Mesendoderm (in vitro differentiated cells): Measurements from ENCODE around the gene CAMSAP3.

Experiments
- DNase-seq: peaks from one replicate; pipeline ENCODE4 v3.0.0; 2013
- H2AK5ac ChIP-seq: 2 replicates; pipeline ENCODE4 v1.6.1; 2013; ENCODE audit warnings: low read length, inconsistent platforms
- H2BK120ac ChIP-seq: 2 replicates; pipeline ENCODE4 v1.6.1; 2013; ENCODE audit warnings: low read depth, mild to moderate bottlenecking, low read length, moderate library complexity, mixed read lengths
- H2BK15ac ChIP-seq: replicated peaks from 2 replicates; pipeline ENCODE4 v1.6.1; 2013; ENCODE audit warnings: low read depth, mild to moderate bottlenecking, moderate library complexity
- H2BK5ac ChIP-seq: 2 replicates; pipeline ENCODE4 v1.6.1; 2013; ENCODE audit warnings: low read length, inconsistent platforms
- H3K18ac ChIP-seq: 2 replicates; pipeline ENCODE4 v1.6.1; 2013; ENCODE audit warnings: mild to moderate bottlenecking, low read length, mixed read lengths
- H3K23ac ChIP-seq: one replicate; pipeline ENCODE4 v1.6.1; 2013; ENCODE audit warnings: low read length
- H3K27ac ChIP-seq: 2 replicates; pipeline ENCODE4 v1.5.1; 2013; ENCODE audit warnings: low read depth, mild to moderate bottlenecking, inconsistent platforms, low read length, moderate library complexity
- H3K27me3 ChIP-seq: 2 replicates; pipeline ENCODE4 v1.6.1; 2013; ENCODE audit warnings: low read length, control low read depth, mild to moderate bottlenecking, inconsistent platforms; ENCODE audit not compliant: insufficient read depth, poor library complexity
- H3K36me3 ChIP-seq: 2 replicates; pipeline ENCODE4 v1.6.1; 2013; ENCODE audit warnings: low read length, inconsistent platforms; ENCODE audit not compliant: control insufficient read depth, insufficient read depth
- H3K4ac ChIP-seq: one replicate; pipeline ENCODE4 v1.6.1; 2013; ENCODE audit warnings: low read depth, mild to moderate bottlenecking, low read length, moderate library complexity
- H3K4me1 ChIP-seq: 2 replicates; pipeline ENCODE4 v1.6.1; 2013; ENCODE audit warnings: low read depth, low read length, inconsistent platforms; ENCODE audit not compliant: control insufficient read depth
- H3K4me2 ChIP-seq: 2 replicates; pipeline ENCODE4 v1.6.1; 2013; ENCODE audit warnings: low read length
- H3K4me3 ChIP-seq: 2 replicates; pipeline ENCODE4 v1.5.1; 2013; ENCODE audit warnings: mild to moderate bottlenecking, low read length
- H3K56ac ChIP-seq: one replicate; pipeline ENCODE4 v1.6.1; 2013; ENCODE audit warnings: low read length
- H3K79me1 ChIP-seq: 2 replicates; pipeline ENCODE4 v1.6.1; 2013; ENCODE audit warnings: low read length, inconsistent platforms
- H3K79me2 ChIP-seq: 2 replicates; pipeline ENCODE4 v1.6.1; 2013; ENCODE audit warnings: mild to moderate bottlenecking, low read length; ENCODE audit not compliant: control insufficient read depth, insufficient read depth
- H3K9ac ChIP-seq: 2 replicates; pipeline ENCODE4 v1.6.1; 2013; ENCODE audit warnings: low read length, inconsistent platforms
- H4K5ac ChIP-seq: one replicate; pipeline ENCODE4 v1.6.1; 2013; ENCODE audit warnings: low read length
- H4K8ac ChIP-seq: one replicate; pipeline ENCODE4 v1.6.1; 2013; ENCODE audit warnings: low read depth, mild to moderate bottlenecking, control low read depth, low read length, moderate library complexity
- WGBS: extraction: QIAGEN DNeasy Blood & Tissue Kit; methylation state at CpG from one replicate; pipeline ENCODE4 v1.1.7; 2013; ENCODE audit warnings: low lambda C conversion rate, missing lambda C conversion rate; ENCODE audit not compliant: insufficient coverage; ENCODE audit errors: extremely low coverage; 5-methylcytosine and 5-hydroxymethylcytosine counted together

CAMSAP3 gene

GRCh38 chr19:7623725-7624603 lies 28.3 kb downstream of the CAMSAP3 start:
- Histone ChIP-seq H3K79me1 (peaks cover 17% of the 10 kb centered on the region), H2BK5ac (no peak overlapping the region), H2BK15ac (no peak overlapping the region), H3K27ac (no peak overlapping the region), H3K79me2 (peaks cover 26% of the 10 kb centered on the region), H3K56ac (no peak overlapping the region), H2BK120ac (no peak overlapping the region), H3K27me3 (no peaks in the 10 kb centered on the region), H3K4me1 (no peaks in the 10 kb centered on the region), H3K4ac (no peak overlapping the region), H3K9ac (no peak overlapping the region), H4K8ac (no peak overlapping the region), H3K4me2 (no peak overlapping the region), H2AK5ac (no peak overlapping the region), H4K5ac (no peak overlapping the region), H3K4me3 (no peak overlapping the region), H3K23ac (no peak overlapping the region), H3K36me3 (peaks cover 7% of the 10 kb centered on the region), H3K18ac (no peak overlapping the region)
- no CpG with 5 or more reads among the region's 39 CpGs for WGBS
- no peak for DNase-seq

GRCh38 chr19:7624810-7625209 lies 29.1 kb downstream of the CAMSAP3 start:
- Histone ChIP-seq H3K27ac (no peak overlapping the region), H2BK15ac (no peak overlapping the region), H4K5ac (no peak overlapping the region), H3K56ac (no peak overlapping the region), H3K9ac (no peak overlapping the region), H2AK5ac (no peak overlapping the region), H3K4me1 (no peaks in the 10 kb centered on the region), H2BK120ac (no peak overlapping the region), H2BK5ac (no peak overlapping the region), H3K4me2 (no peak overlapping the region), H3K4ac (no peak overlapping the region), H3K36me3 (peaks cover 7% of the 10 kb centered on the region), H3K79me2 (peaks cover 30% of the 10 kb centered on the region), H3K27me3 (no peaks in the 10 kb centered on the region), H4K8ac (no peak overlapping the region), H3K4me3 (no peak overlapping the region), H3K18ac (no peak overlapping the region), H3K79me1 (peaks cover 18% of the 10 kb centered on the region), H3K23ac (no peak overlapping the region)
- no peak for DNase-seq
- no CpG with 5 or more reads among the region's 17 CpGs for WGBS

GRCh38 chr19:7625763-7626372 lies 30.2 kb downstream of the CAMSAP3 start:
- Histone ChIP-seq H2BK15ac (no peak overlapping the region), H2BK120ac (no peak overlapping the region), H3K9ac (no peak overlapping the region), H3K18ac (no peak overlapping the region), H4K8ac (no peak overlapping the region), H3K36me3 (peaks cover 7% of the 10 kb centered on the region), H3K27me3 (no peaks in the 10 kb centered on the region), H4K5ac (no peak overlapping the region), H3K23ac (no peak overlapping the region), H3K4me3 (no peak overlapping the region), H3K79me2 (peaks cover 40% of the 10 kb centered on the region), H3K4me1 (peaks cover 1% of the 10 kb centered on the region), H2AK5ac (no peak overlapping the region), H3K56ac (no peak overlapping the region), H3K4me2 (no peak overlapping the region), H3K4ac (no peak overlapping the region), H2BK5ac (no peak overlapping the region), H3K27ac (no peak overlapping the region), H3K79me1 (peaks cover 25% of the 10 kb centered on the region)
- WGBS = no CpG with 5 or more reads among the region's 34 CpGs
- no peak for DNase-seq

- no peak overlapping the region for H3K56ac ChIP-seq
- no CpG with 5 or more reads among the region's 24 CpGs for WGBS
These were observed 31.5 kb downstream of the CAMSAP3 start for GRCh38 chr19:7627166-7627565.

GRCh38 chr19:7628589-7629311 lies 33.1 kb downstream of the CAMSAP3 start:
- H3K56ac ChIP-seq = peak overlapping the region; percentile 88
- H3K4me2 ChIP-seq = peak overlapping the region; percentile 100
- DNase-seq = no peak
- no peak overlapping the region for H2BK5ac ChIP-seq
- no peak overlapping the region for H4K5ac ChIP-seq
- no peak overlapping the region for H3K4ac ChIP-seq
- H2AK5ac ChIP-seq = peak overlapping the region; percentile 64
- no peaks in the 10 kb centered on the region for H3K27me3 ChIP-seq
- H3K23ac ChIP-seq = no peak overlapping the region
- no peak overlapping the region for H3K27ac ChIP-seq
- H3K4me3 ChIP-seq = peak overlapping the region; percentile 77
- no peak overlapping the region for H4K8ac ChIP-seq
- no peak overlapping the region for H3K18ac ChIP-seq
- H2BK15ac ChIP-seq = no peak overlapping the region
- H3K36me3 ChIP-seq = no peaks in the 10 kb centered on the region
- peaks cover 1% of the 10 kb centered on the region for H3K4me1 ChIP-seq
- H2BK120ac ChIP-seq = no peak overlapping the region
- peaks cover 27% of the 10 kb centered on the region for H3K79me1 ChIP-seq
- no CpG with 5 or more reads among the region's 15 CpGs for WGBS
- H3K9ac ChIP-seq = peak overlapping the region; percentile 83
- H3K79me2 ChIP-seq = peaks cover 40% of the 10 kb centered on the region

More at GRCh38 chr19:7627166-7627565, 31.5 kb downstream of the CAMSAP3 start:
- H3K18ac ChIP-seq = no peak overlapping the region
- no peak overlapping the region for H4K5ac ChIP-seq
- no peak overlapping the region for H4K8ac ChIP-seq
- H3K79me2 ChIP-seq = peaks cover 40% of the 10 kb centered on the region
- no peak overlapping the region for H3K27ac ChIP-seq
- H3K4me1 ChIP-seq = peaks cover 1% of the 10 kb centered on the region
- no peak overlapping the region for H3K9ac ChIP-seq
- H2AK5ac ChIP-seq = no peak overlapping the region
- no peaks in the 10 kb centered on the region for H3K27me3 ChIP-seq
- H3K36me3 ChIP-seq = peaks cover 6% of the 10 kb centered on the region
- H2BK5ac ChIP-seq = no peak overlapping the region
- no peak overlapping the region for H3K4me3 ChIP-seq
- no peak overlapping the region for H3K4ac ChIP-seq
- no peak overlapping the region for H2BK120ac ChIP-seq
- H3K79me1 ChIP-seq = peaks cover 27% of the 10 kb centered on the region
- no peak overlapping the region for H3K4me2 ChIP-seq
- no peak overlapping the region for H2BK15ac ChIP-seq
- DNase-seq = no peak
- no peak overlapping the region for H3K23ac ChIP-seq
